ENCODE results near the gene RHBDD1. TPM values are rescaled to one million over a fixed set of nuclear protein-coding genes. Genes with fewer than 3 reads are reported as not detected.

Gene RHBDD1
- polyA plus RNA-seq, 2 of the 4 experiments (the other 2 are of a cell fraction), result 8.3 to 46.9 TPM

DNA sequence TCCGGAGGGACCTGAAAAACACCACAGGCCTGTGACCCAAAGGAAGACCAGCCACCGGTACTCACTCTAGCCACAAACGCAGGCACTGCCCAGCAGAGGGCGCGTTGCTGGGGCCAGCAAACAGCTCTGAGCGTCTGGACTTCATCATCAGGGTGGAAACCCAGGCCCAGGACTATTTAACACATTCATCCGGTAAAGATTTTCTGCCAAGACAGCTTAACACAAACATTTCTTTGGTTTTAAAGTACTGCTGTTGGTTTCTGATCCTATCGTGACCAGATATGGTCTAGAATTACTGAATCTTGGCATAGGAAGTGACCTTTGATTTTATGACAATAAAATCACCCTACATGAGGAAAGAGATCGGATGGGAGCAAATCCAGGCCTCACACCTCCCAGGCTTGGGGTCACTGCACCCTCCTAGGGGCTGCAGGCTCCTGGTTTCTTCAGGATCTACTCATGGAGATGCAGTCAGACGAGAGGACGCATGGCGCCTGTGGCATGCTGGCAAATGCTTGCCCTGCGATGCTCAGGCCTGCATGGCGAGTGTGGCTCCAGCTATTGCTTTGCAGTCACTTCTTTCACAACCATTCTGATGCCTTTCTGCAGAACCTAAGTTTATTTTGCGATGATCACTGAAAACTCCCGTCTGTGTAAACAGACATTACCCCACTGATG, 197.8 kb downstream of the RHBDD1 start:
- POLR2A ChIA-PET, result interaction anchor here (0.5 kb wide), 1 partner anchor 211 kb away, joined by 3 read pairs; no protein-coding TSS in a partner anchor
- DNase-seq (ENCODE audit: low read depth in 1 of 2, low spot score in 1 of 2) (peak; percentile 50 to 55), ATAC-seq (peak; percentile 81 to 98; a peak in 5 of 6 replicates), FAIRE-seq (no peak)
- H3K27ac ChIP-seq, result no peak overlapping the region
- no peak overlapping the region for H3K4me3 ChIP-seq
- H3K9me3 ChIP-seq, result no peaks in the 10 kb centered on the region
- CTCF ChIA-PET, result interaction anchor here (0.6 to 2.3 kb wide), 13 partner anchors 9 to 471 kb away, joined by 3 to 9 read pairs (median 4); no protein-coding TSS in a partner anchor
- H3K4me2 ChIP-seq, result no peak overlapping the region
- WGBS (ENCODE audit: missing lambda C conversion rate), result 63% methylated on average over 15 of the region's 16 CpGs
- TF ChIP-seq, protein P1, sequence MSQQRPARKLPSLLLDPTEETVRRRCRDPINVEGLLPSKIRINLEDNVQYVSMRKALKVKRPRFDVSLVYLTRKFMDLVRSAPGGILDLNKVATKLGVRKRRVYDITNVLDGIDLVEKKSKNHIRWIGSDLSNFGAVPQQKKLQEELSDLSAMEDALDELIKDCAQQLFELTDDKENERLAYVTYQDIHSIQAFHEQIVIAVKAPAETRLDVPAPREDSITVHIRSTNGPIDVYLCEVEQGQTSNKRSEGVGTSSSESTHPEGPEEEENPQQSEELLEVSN (IDR thresholded peaks at IDR 0.05; ENCODE audit: borderline replicate concordance, low read depth), result no peak
- TF ChIP-seq, protein P2, sequence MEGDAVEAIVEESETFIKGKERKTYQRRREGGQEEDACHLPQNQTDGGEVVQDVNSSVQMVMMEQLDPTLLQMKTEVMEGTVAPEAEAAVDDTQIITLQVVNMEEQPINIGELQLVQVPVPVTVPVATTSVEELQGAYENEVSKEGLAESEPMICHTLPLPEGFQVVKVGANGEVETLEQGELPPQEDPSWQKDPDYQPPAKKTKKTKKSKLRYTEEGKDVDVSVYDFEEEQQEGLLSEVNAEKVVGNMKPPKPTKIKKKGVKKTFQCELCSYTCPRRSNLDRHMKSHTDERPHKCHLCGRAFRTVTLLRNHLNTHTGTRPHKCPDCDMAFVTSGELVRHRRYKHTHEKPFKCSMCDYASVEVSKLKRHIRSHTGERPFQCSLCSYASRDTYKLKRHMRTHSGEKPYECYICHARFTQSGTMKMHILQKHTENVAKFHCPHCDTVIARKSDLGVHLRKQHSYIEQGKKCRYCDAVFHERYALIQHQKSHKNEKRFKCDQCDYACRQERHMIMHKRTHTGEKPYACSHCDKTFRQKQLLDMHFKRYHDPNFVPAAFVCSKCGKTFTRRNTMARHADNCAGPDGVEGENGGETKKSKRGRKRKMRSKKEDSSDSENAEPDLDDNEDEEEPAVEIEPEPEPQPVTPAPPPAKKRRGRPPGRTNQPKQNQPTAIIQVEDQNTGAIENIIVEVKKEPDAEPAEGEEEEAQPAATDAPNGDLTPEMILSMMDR (IDR thresholded peaks at IDR 0.05), result peak; percentile 68
- TF ChIP-seq SMC3 (IDR thresholded peaks at IDR 0.05), result peak; percentile 49
- TF ChIP-seq, protein P3, sequence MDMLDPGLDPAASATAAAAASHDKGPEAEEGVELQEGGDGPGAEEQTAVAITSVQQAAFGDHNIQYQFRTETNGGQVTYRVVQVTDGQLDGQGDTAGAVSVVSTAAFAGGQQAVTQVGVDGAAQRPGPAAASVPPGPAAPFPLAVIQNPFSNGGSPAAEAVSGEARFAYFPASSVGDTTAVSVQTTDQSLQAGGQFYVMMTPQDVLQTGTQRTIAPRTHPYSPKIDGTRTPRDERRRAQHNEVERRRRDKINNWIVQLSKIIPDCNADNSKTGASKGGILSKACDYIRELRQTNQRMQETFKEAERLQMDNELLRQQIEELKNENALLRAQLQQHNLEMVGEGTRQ (IDR thresholded peaks at IDR 0.05), result no peak
- TF ChIP-seq JUNB (IDR thresholded peaks at IDR 0.05), result no peak
- TF ChIP-seq RAD21 (conservative IDR thresholded peaks at IDR 0.05 in 1 of 2, IDR thresholded peaks at IDR 0.05 in 1 of 2), result peak; percentile 17 to 47; a peak in 2 of 5 replicates
- no peaks in the 10 kb centered on the region for H3K4me1 ChIP-seq

DNA sequence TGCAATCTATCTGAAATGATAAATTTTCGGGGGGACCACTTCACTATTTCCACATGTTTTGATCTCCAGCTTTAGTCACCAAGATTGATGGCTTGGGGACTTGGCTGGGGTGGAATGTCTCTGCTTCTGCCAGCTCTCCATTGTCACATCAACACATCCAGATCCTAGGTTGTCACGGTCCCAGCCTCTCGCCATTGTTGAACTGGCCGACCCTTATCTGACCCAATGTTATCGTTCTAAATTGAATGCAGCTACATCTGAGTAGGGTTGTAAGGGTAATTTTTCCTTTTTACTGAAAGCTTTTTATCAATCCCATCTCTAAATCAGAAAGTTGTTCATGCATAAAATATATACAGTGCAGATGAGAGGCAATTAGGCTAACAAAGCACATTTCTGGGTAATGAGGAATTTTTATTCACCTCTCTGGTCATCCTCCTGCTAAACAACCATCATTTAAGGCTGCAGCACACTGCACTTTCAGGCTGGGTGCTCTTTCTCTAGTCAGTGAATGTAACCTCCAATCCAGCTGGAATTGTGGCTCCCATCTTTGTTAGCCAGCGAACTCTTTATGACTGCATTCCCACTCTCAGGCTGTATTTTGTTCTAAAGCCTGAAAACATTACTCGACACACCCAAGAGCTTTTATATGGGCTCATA, 200.0 kb downstream of the RHBDD1 start:
- Histone ChIP-seq H3K27ac (no peak overlapping the region), H3K4me3 (no peak overlapping the region), H3K4me1 (no peaks in the 10 kb centered on the region), H3K4me2 (no peak overlapping the region), H3K9me3 (no peaks in the 10 kb centered on the region)
- no peak for DNase-seq (ENCODE audit: low read depth in 1 of 2, low spot score in 1 of 2)
- WGBS (ENCODE audit: missing lambda C conversion rate), result 82% methylated on average over 7 of the region's 7 CpGs
- TF ChIP-seq CBX8 (IDR thresholded peaks at IDR 0.05), result no peak
- no peak for TF ChIP-seq HDAC2 (IDR thresholded peaks at IDR 0.05)
- no peak for TF ChIP-seq TP53 (CRISPR knock-in tag; IDR thresholded peaks at IDR 0.05)
- TF ChIP-seq, protein P3 (IDR thresholded peaks at IDR 0.05), result no peak
- no peak for TF ChIP-seq ZNF302 (CRISPR knock-in tag; IDR thresholded peaks at IDR 0.05)
- no peak for TF ChIP-seq FOXS1 (CRISPR knock-in tag; IDR thresholded peaks at IDR 0.05)
- TF ChIP-seq CHD2 (IDR thresholded peaks at IDR 0.05; ENCODE audit: low read length, partially characterized antibody), result no peak
- TF ChIP-seq FOSL2 (IDR thresholded peaks at IDR 0.05), result no peak
- TF ChIP-seq FOSL2 (CRISPR knock-in tag; IDR thresholded peaks at IDR 0.05), result no peak
- TF ChIP-seq SMC3 (IDR thresholded peaks at IDR 0.05), result no peak
- TF ChIP-seq MAZ (IDR thresholded peaks at IDR 0.05; ENCODE audit: borderline replicate concordance, low read depth, low read length), result no peak
- TF ChIP-seq JUN (IDR thresholded peaks at IDR 0.05), result no peak
- TF ChIP-seq RNF2 (IDR thresholded peaks at IDR 0.05; ENCODE audit: borderline replicate concordance, low read depth), result no peak
- TF ChIP-seq EP300 (IDR thresholded peaks at IDR 0.05), result no peak
- no peak for TF ChIP-seq ZSCAN20 (CRISPR knock-in tag; IDR thresholded peaks at IDR 0.05)
- TF ChIP-seq KDM1A (IDR thresholded peaks at IDR 0.05; ENCODE audit: low read depth), result no peak
- no peak for TF ChIP-seq NPAS2 (CRISPR knock-in tag; IDR thresholded peaks at IDR 0.05; ENCODE audit: borderline replicate concordance)
- no peak for TF ChIP-seq HEYL (CRISPR knock-in tag; IDR thresholded peaks at IDR 0.05)
- TF ChIP-seq JUNB (IDR thresholded peaks at IDR 0.05), result no peak
- no peak for TF ChIP-seq POLR2AphosphoS2 (conservative IDR thresholded peaks at IDR 0.05; ENCODE audit: low read length)
- TF ChIP-seq, protein P4, sequence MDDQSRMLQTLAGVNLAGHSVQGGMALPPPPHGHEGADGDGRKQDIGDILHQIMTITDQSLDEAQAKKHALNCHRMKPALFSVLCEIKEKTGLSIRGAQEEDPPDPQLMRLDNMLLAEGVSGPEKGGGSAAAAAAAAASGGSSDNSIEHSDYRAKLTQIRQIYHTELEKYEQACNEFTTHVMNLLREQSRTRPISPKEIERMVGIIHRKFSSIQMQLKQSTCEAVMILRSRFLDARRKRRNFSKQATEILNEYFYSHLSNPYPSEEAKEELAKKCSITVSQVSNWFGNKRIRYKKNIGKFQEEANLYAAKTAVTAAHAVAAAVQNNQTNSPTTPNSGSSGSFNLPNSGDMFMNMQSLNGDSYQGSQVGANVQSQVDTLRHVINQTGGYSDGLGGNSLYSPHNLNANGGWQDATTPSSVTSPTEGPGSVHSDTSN (IDR thresholded peaks at IDR 0.05), result no peak
- no peak for FAIRE-seq
- no peak for ATAC-seq
- CTCF ChIA-PET, result interaction anchor here (0.8 to 1.0 kb wide), 2 partner anchors 10 to 1374 kb away, joined by 3 read pairs; no protein-coding TSS in a partner anchor
- POLR2A ChIA-PET, result no interaction called here
